H1 (cell line): Measurements from ENCODE around the gene PRPF6. TPM values are rescaled to one million over a fixed set of nuclear protein-coding genes. Genes with fewer than 3 reads are reported as not detected.

Experiments used
- CTCF ChIA-PET: fragments of 300-600 bp; sonication (Branson Sonifier 250); formaldehyde crosslinking; loops from one replicate; lab custom pipeline; 2021; ENCODE audit not compliant: partially characterized antibody; lab: Charles Lee
- POLR2A ChIA-PET: fragments of 300-600 bp; sonication (Branson Sonifier 250); formaldehyde crosslinking; loops from one replicate; lab custom pipeline; 2021; ENCODE audit warnings: inconsistent platforms; ENCODE audit not compliant: partially characterized antibody; lab: Charles Lee
- DNase-seq, 2 experiments: peaks; one replicate each; pipeline versions ENCODE4 v3.0.0 to v3.0.0-alpha.2; 2010 to 2022; ENCODE audit warnings: low spot score in 2 of 2, low read depth in 1 of 2, mixed read lengths in 1 of 2
- FAIRE-seq: peaks from 2 replicates; lab custom pipeline; 2011; peaks lifted over from hg19 to GRCh38; lab: Jason Lieb, UNC
- H2AFZ ChIP-seq: 2 replicates; pipeline ENCODE4 v1.8.1; 2012; ENCODE audit warnings: low read length, inconsistent platforms
- H2AK5ac ChIP-seq: 2 replicates; pipeline ENCODE4 v1.6.1; 2013; ENCODE audit warnings: low read depth, low read length
- H2BK120ac ChIP-seq: replicated peaks from 2 replicates; pipeline ENCODE3; 2013; ENCODE audit warnings: low read depth, low read length, inconsistent platforms
- H2BK12ac ChIP-seq: 2 replicates; pipeline ENCODE4 v1.6.1; 2013; ENCODE audit warnings: low read depth, low read length
- H2BK15ac ChIP-seq: 2 replicates; pipeline ENCODE4 v1.6.1; 2013; ENCODE audit warnings: low read length
- H2BK20ac ChIP-seq: 2 replicates; pipeline ENCODE4 v1.6.1; 2013; ENCODE audit warnings: low read length
- H2BK5ac ChIP-seq: 2 replicates; pipeline ENCODE4 v1.6.1; 2013; ENCODE audit warnings: low read depth, low read length
- H3K14ac ChIP-seq: 2 replicates; pipeline ENCODE4 v1.6.1; 2013; ENCODE audit warnings: inconsistent platforms; ENCODE audit not compliant: insufficient read length
- H3K18ac ChIP-seq: 2 replicates; pipeline ENCODE4 v1.6.1; 2013; ENCODE audit warnings: low read length; ENCODE audit errors: extremely low read depth
- H3K23ac ChIP-seq: 2 replicates; pipeline ENCODE4 v1.6.1; 2013; ENCODE audit warnings: inconsistent platforms; ENCODE audit not compliant: insufficient read length
- H3K23me2 ChIP-seq: 2 replicates; pipeline ENCODE4 v1.6.1; 2013; ENCODE audit warnings: low read depth, low read length
- H3K27ac ChIP-seq: 2 replicates; pipeline ENCODE4 v1.6.1; 2011; ENCODE audit warnings: low read depth, low read length, inconsistent platforms
- H3K27me3 ChIP-seq, 4 experiments: replicated peaks in 1 of 4; 1 replicate in 1 of 4; 2 replicates in 3 of 4; pipeline versions ENCODE4 v1.6.1 to v1.8.1; 2011 to 2013; ENCODE audit warnings: low read length in 3 of 4, mild to moderate bottlenecking in 3 of 4, inconsistent platforms in 2 of 4, mixed read lengths in 2 of 4, moderate library complexity in 1 of 4; ENCODE audit not compliant: control insufficient read depth in 3 of 4, insufficient read depth in 3 of 4; ENCODE audit errors: extremely low read depth in 1 of 4
- H3K36me3 ChIP-seq, 4 experiments: 2 replicates each; pipeline versions ENCODE4 v1.6.1 to v1.8.1; 2011 to 2013; ENCODE audit warnings: mild to moderate bottlenecking in 4 of 4, low read length in 3 of 4, moderate library complexity in 2 of 4, control low read depth in 1 of 4, inconsistent platforms in 1 of 4; ENCODE audit not compliant: insufficient read depth in 4 of 4, control insufficient read depth in 2 of 4
- H3K4ac ChIP-seq: replicated peaks from 2 replicates; pipeline ENCODE3; 2013; ENCODE audit warnings: low read length, low read depth, mixed read lengths, inconsistent platforms; ENCODE audit not compliant: insufficient read length
- H3K4me1 ChIP-seq, 4 experiments: replicated peaks in 1 of 4; 1 replicate in 1 of 4; 2 replicates in 3 of 4; pipeline versions ENCODE4 v1.6.1 to v1.8.1; 2011 to 2013; ENCODE audit warnings: low read length in 3 of 4, inconsistent platforms in 2 of 4, mixed read lengths in 1 of 4; ENCODE audit not compliant: insufficient read depth in 4 of 4, control insufficient read depth in 3 of 4
- H3K4me2 ChIP-seq, 2 experiments: 2 replicates each; pipeline versions ENCODE4 v1.6.1 to v1.8.1; 2011 to 2013; ENCODE audit warnings: low read depth in 2 of 2, low read length in 2 of 2, control low read depth in 1 of 2, inconsistent platforms in 1 of 2, mild to moderate bottlenecking in 1 of 2; ENCODE audit not compliant: insufficient read depth in 1 of 2
- H3K4me3 ChIP-seq, 4 experiments: fragments of 200-600, 300-600 bp in 1 of 4; sonication (generic), shearing (Covaris generic), sonication (Bioruptor Twin) in 1 of 4; 2 replicates each; pipeline versions ENCODE4 v1.5.1 to v1.8.1; 2011 to 2016; ENCODE audit warnings: low read length in 4 of 4, low read depth in 3 of 4, control low read depth in 2 of 4, inconsistent platforms in 2 of 4, mild to moderate bottlenecking in 2 of 4, mixed read lengths in 1 of 4, moderate library complexity in 1 of 4; ENCODE audit not compliant: insufficient read depth in 2 of 4; ENCODE audit errors: extremely low read depth in 1 of 4
- H3K56ac ChIP-seq: replicated peaks from 2 replicates; pipeline ENCODE3; 2013; ENCODE audit warnings: low read depth, mild to moderate bottlenecking, mixed read lengths, low read length, inconsistent platforms; ENCODE audit not compliant: insufficient read length
- H3K79me1 ChIP-seq: 2 replicates; pipeline ENCODE4 v1.6.1; 2013; ENCODE audit warnings: low read depth, low read length, control low read depth
- H3K79me2 ChIP-seq, 2 experiments: 2 replicates each; pipeline versions ENCODE4 v1.6.1 to v1.8.1; 2012 to 2013; ENCODE audit warnings: low read length in 2 of 2, mild to moderate bottlenecking in 2 of 2, inconsistent platforms in 1 of 2; ENCODE audit not compliant: insufficient read depth in 2 of 2, control insufficient read depth in 1 of 2
- H3K9ac ChIP-seq, 4 experiments: replicated peaks in 1 of 4; 1 replicate in 1 of 4; 2 replicates in 3 of 4; pipeline versions ENCODE4 v1.6.1 to v1.8.1; 2011 to 2013; ENCODE audit warnings: low read depth in 3 of 4, low read length in 3 of 4, control low read depth in 2 of 4, mild to moderate bottlenecking in 2 of 4, moderate library complexity in 2 of 4, inconsistent platforms in 1 of 4; ENCODE audit errors: extremely low read depth in 1 of 4
- H3K9me3 ChIP-seq, 2 experiments: 2 replicates each; pipeline versions ENCODE4 v1.6.1 to v1.8.1; 2012 to 2013; ENCODE audit warnings: mild to moderate bottlenecking in 2 of 2, moderate library complexity in 2 of 2, control low read depth in 1 of 2, inconsistent platforms in 1 of 2, low read depth in 1 of 2, low read length in 1 of 2, mixed read lengths in 1 of 2; ENCODE audit not compliant: insufficient read depth in 2 of 2
- H4K20me1 ChIP-seq, 2 experiments: replicated peaks in 1 of 2; 2 replicates each; pipeline versions ENCODE3 to v1.8.1; 2011 to 2013; ENCODE audit warnings: inconsistent platforms in 2 of 2, low read length in 2 of 2, mild to moderate bottlenecking in 1 of 2; ENCODE audit not compliant: insufficient read depth in 2 of 2, control insufficient read depth in 1 of 2
- H4K5ac ChIP-seq: 2 replicates; pipeline ENCODE4 v1.6.1; 2013; ENCODE audit warnings: low read length, low read depth, mixed read lengths, inconsistent platforms; ENCODE audit not compliant: insufficient read length
- H4K8ac ChIP-seq: 2 replicates; pipeline ENCODE4 v1.8.0; 2013; ENCODE audit warnings: mild to moderate bottlenecking, moderate library complexity, low read length, inconsistent platforms; ENCODE audit not compliant: insufficient read depth; ENCODE audit errors: extremely low read depth
- H4K91ac ChIP-seq: replicated peaks from 2 replicates; pipeline ENCODE3; 2013; ENCODE audit warnings: low read length, mixed read lengths, inconsistent platforms; ENCODE audit not compliant: insufficient read length
- EZH2 ChIP-seq: fragments of 200-600 bp; sonication (generic); IDR thresholded peaks from 2 replicates; pipeline ENCODE4 v1.7.1; 2012; ENCODE audit warnings: low read depth, mild to moderate bottlenecking, moderate library complexity, low read length, inconsistent platforms; ENCODE audit not compliant: severe bottlenecking
- RNF2 ChIP-seq: fragments of 200-900, 300-1000 bp; sonication (generic); IDR thresholded peaks from 2 replicates; pipeline ENCODE4 v1.7.1; 2016; ENCODE audit warnings: borderline replicate concordance, low read depth, mild to moderate bottlenecking, antibody characterized with exemption, low read length; ENCODE audit not compliant: poor library complexity, severe bottlenecking; ENCODE audit errors: missing control alignments
- SIN3A ChIP-seq, 2 experiments: IDR thresholded peaks in 1 of 2; conservative IDR thresholded peaks in 1 of 2; 2 replicates each; pipeline ENCODE4 v1.6.1; 2011 to 2012; ENCODE audit warnings: low read length in 2 of 2, improper control_type of control experiment in 1 of 2, low read depth in 1 of 2, mild to moderate bottlenecking in 1 of 2
- SIX5 ChIP-seq: IDR thresholded peaks from 2 replicates; pipeline ENCODE4 v1.6.1; 2011; ENCODE audit warnings: mild to moderate bottlenecking, low read depth, low read length
- ZNF274 ChIP-seq: IDR thresholded peaks from 2 replicates; pipeline ENCODE4 v1.7.0; 2012; ENCODE audit warnings: low read length, borderline replicate concordance; ENCODE audit errors: extremely low read depth
- WGBS, 2 experiments: shearing (Covaris generic) in 1 of 2; methylation state at CpG; one replicate each; pipeline versions ENCODE4 v1.1.6 to v1.1.7; 2013 to 2015; ENCODE audit warnings: low lambda C conversion rate in 2 of 2, mixed read lengths in 2 of 2, inconsistent platforms in 1 of 2, low coverage in 1 of 2, missing lambda C conversion rate in 1 of 2; ENCODE audit not compliant: insufficient replicate concordance in 2 of 2, insufficient coverage in 1 of 2, insufficient read length in 1 of 2; ENCODE audit errors: extremely low coverage in 1 of 2, missing lambda C conversion rate in 1 of 2; 5-methylcytosine and 5-hydroxymethylcytosine counted together
- polyA plus RNA-seq, 7 experiments: library from polyadenylated mRNA; depleted of rRNA in 3 of 7; stranded (reverse) in 5 of 7; unstranded in 2 of 7; fragments of >200 nt in 5 of 7; fragments of 200-250 nt in 2 of 7; gene quantifications; 1 replicate in 5 of 7; 2 replicates in 1 of 7; 4 replicates in 1 of 7; pipeline versions ENCODE4 v1.2.1 to v1.2.3, GENCODE V29; 2011 to 2013; ENCODE audit warnings: missing spikeins in 2 of 7, mixed read lengths in 2 of 7
- total RNA-seq: library from RNA; stranded (reverse); fragmentation: NEBNext Ultra II Directional; extraction: Animal tissue kit (Norgen Biotek cat#: 25700); gene quantifications from 2 replicates; pipeline ENCODE4 v1.2.1, GENCODE V29; 2021
- TF ChIP-seq, protein P1 (sequence below): IDR thresholded peaks from 2 replicates; pipeline ENCODE4 v1.6.1; 2011; ENCODE audit warnings: low read length, improper control_type of control experiment

Gene PRPF6
- total and polyA plus RNA-seq, 2 of the 8 experiments (the other 6 are each of a cell fraction or from before 2014, with no cell fraction given), result 27.9 to 76.9 TPM

- no peak overlapping the region for H3K56ac ChIP-seq
- peaks cover 33 to 42% of the 10 kb centered on the region in 2 experiments for H3K9me3 ChIP-seq
- no peak overlapping the region for H2AK5ac ChIP-seq
- FAIRE-seq, result no peak
- DNase-seq, result no peak
- H4K5ac ChIP-seq, result no peak overlapping the region
- TF ChIP-seq SIX5, result no peak
- no peak for TF ChIP-seq EZH2
- no peak for TF ChIP-seq SIN3A (conservative IDR thresholded peaks at IDR 0.05 in 1 of 2, IDR thresholded peaks at IDR 0.05 in 1 of 2; ENCODE audit: low read depth in 1 of 2, low read length in 2 of 2)
- no peak for TF ChIP-seq RNF2
- TF ChIP-seq, protein P1, sequence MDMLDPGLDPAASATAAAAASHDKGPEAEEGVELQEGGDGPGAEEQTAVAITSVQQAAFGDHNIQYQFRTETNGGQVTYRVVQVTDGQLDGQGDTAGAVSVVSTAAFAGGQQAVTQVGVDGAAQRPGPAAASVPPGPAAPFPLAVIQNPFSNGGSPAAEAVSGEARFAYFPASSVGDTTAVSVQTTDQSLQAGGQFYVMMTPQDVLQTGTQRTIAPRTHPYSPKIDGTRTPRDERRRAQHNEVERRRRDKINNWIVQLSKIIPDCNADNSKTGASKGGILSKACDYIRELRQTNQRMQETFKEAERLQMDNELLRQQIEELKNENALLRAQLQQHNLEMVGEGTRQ, result no peak
- TF ChIP-seq ZNF274, result no peak
- no peaks in the 10 kb centered on the region for H3K79me2 ChIP-seq
- WGBS, 2 experiments, result 93% methylated on average over 50 of the region's 61 CpGs; no CpG with 5 or more reads in 1 of the 2 experiments
- no peaks in the 10 kb centered on the region; the same call in 1 of the 2 replicates for H3K79me1 ChIP-seq
- no peak overlapping the region for H3K4me3 ChIP-seq
- H3K23ac ChIP-seq, result no peak overlapping the region
- H3K4me1 ChIP-seq, result peaks cover 0 to 19% (median 12%) of the 10 kb centered on the region in 4 experiments; a peak in 6 of 7 replicates
- no peak overlapping the region for H3K18ac ChIP-seq
- H4K8ac ChIP-seq, result no peak overlapping the region
- H3K9ac ChIP-seq, result no peak overlapping the region
- H2BK120ac ChIP-seq, result no peak overlapping the region
- H2AFZ ChIP-seq, result no peak overlapping the region
- peaks cover 0 to 2% of the 10 kb centered on the region in 2 experiments for H4K20me1 ChIP-seq
- no peak overlapping the region for H2BK15ac ChIP-seq
- H2BK20ac ChIP-seq, result no peak overlapping the region
- no peaks in the 10 kb centered on the region for H3K27me3 ChIP-seq
- H2BK12ac ChIP-seq, result no peak overlapping the region
- H3K14ac ChIP-seq, result no peak overlapping the region
- no peak overlapping the region for H4K91ac ChIP-seq
- no peak overlapping the region for H2BK5ac ChIP-seq
- CTCF ChIA-PET, result interaction anchor here (3.7 kb wide), 1 partner anchor 11 kb away, joined by 13 read pairs; no protein-coding TSS in a partner anchor
- H3K4me2 ChIP-seq, result no peak overlapping the region
- no peak overlapping the region for H3K4ac ChIP-seq
- peaks cover 22 to 61% (median 47%) of the 10 kb centered on the region in 4 experiments for H3K36me3 ChIP-seq
- POLR2A ChIA-PET, result interaction anchor here (0.9 to 1.5 kb wide), 3 partner anchors 20 to 97 kb away, joined by 3 to 5 read pairs (median 3); partner anchors contain the start of gene TPD52L2
- no peak overlapping the region for H3K27ac ChIP-seq
- H3K23me2 ChIP-seq, result no peaks in the 10 kb centered on the region
These were observed 18.2 kb upstream of the PRPF6 start for GRCh38 chr20:63962426-63963347.
